HuH-7 (cell line): Measurements from ENCODE around the gene TDRD10.
"Not testable (repeated sequence)": the region's sequence is repeated elsewhere in the genome, so short reads cannot be mapped to it uniquely, and the experiment has no call there.

Experiments
- DNase-seq: peaks from one replicate; pipeline ENCODE4 v3.0.0; 2011; ENCODE audit warnings: low spot score

TDRD10 gene

DNA sequence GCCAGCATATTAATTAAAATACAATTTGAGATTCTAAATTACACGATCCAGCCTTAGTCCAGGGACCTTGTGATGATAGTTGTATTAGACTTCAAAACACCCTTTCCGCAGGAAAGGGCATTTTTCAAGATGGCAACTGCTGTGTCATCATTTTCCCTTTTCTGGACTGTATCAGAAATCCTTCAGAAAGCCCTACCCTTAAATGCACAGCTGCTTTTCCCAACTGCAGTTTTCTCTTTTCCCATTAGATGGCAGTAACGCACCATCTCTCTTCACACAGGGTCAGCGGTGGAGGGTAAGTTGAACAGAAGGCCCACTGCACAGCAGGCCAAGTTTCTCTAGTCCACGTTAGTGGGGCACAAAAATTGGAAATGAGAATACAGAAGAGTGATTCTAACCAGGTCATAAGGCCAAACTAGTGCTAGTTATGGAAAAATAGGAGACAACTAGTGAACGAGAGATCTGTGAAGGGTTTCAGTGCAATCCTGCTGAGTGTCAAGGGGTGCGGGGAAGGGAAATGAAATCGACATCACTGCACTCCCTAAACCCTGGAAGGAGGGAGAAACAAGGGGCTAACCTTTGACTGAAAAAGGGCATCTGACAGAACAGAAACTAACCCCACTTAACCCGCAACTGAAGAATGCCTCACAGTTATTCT, 22.1 kb upstream of the TDRD10 start:
- peak; percentile 90 for DNase-seq

DNA sequence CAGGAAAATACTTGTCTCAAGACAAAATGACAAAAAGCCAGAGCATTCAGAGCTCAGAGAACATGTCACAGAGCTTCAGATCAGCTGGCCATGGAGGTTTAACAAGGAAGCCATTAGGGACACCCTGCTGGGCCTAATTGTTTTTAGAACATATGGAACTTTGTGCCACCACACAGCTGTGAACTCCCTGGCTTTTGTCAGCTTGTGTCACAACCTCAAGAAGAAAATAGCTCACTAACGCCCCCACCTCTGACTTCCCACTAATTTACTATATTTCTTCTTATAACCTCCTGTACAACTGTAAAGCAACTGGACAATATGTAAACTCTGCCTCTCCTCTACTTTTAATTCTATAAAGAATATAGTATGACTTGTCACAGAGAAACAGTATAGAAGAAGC, 21.0 kb upstream of the TDRD10 start:
- DNase-seq = no peak

DNA sequence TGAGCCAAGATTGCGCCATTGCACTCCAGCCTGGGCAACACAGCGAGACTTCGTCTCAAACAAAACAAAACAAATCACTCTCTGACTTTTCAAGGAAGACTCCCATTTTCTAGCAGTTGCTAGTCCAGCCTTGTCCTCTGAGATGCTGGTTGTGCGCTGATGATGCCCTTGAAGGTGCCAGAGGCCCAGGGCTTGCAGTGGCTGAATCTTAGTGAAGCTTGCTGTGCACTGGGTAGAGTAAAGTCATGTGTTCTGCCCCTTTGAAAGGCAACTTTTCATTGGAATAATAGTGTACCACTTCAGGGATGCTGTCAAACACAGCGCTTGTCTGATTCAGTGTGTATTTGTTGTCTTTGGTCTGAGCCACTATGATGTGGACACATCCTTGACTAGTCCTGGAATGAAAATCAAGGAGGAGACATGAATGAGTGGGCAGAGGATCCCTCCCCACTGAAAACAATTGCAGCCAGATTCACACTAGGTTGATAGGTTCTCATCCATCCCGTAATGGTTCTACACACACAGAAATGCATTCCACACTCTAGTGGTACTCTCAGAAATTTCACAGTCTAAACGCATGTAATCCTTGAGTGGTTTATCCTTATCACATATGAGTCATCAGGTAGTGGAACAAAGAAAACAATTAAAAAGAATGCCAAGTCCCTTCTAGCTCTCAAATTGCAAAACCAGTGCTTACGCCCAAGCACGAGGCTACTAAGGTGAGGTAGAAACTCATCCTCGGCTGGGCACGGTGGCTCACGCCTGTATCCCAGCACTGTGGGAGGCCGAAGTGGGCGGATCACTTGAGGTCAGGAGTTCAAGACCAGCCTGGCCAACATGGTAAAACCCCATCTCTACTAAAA, 17.8 kb upstream of the TDRD10 start:
- no peak for DNase-seq

DNA sequence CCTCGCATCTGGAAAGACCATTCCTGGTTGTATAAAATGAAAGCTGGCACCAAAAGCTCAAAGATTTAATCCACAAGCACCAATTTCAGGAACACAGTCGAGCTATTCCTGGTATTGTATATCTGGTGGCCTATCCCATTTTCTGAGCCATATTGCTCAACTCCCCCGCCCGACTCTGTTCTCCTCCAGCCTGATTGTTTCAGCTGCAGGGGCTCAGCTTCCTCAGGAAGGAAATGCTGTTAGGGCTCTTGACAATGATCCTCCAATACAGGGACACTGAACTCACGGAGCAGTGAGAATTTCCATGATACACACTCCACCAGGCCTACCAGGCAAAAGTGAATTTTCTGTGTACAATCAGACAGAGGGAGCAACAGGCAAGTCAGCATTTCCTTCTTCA, 16.9 kb upstream of the TDRD10 start:
- DNase-seq = no peak

DNA sequence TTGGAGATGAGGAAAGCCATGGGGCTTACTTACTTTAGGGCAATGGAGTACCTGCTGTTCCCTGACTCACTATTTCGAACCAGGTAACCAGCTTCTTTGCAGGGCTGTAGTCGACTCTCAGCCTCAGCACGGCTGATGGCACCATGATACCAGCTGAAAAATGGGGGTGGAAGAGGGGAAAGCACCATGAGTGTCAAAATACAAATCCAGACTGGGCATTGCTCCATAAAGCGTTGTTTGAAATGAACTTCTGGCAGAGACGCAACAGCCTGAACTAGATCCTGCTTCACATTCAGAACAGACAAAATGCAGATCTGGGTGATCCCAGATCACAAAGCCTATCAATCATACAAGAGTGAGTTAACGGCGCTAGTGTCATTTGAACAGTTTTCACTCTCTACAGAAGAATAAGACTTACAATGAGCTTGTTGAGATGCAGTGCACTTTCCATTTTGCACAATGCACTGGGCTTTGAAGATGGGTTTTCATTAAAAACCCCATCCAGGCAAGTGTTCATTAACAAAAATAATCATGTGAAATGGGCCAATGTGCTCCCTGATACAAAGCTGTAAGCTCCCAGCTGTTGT, 16.0 kb upstream of the TDRD10 start:
- DNase-seq = no peak

DNA sequence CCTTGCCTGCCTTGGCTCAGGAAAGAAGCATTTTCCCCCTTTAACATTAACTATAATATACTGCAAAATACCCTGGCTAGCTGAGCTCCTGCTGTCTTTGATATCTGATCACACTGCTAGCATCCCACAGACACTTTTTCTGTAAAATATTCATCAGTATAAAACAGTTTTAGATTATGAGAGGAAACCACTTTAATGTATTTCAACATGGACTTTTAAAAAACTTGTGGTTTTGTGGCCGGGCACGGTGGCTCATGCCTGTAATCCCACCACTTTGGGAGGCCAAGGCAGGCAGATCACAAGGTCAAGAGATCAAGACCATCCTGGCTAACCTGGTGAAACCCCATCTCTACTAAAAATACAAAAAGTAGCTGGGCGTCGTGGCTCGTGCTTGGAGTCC, 15.3 kb upstream of the TDRD10 start:
- not testable (repeated sequence) for DNase-seq

DNA sequence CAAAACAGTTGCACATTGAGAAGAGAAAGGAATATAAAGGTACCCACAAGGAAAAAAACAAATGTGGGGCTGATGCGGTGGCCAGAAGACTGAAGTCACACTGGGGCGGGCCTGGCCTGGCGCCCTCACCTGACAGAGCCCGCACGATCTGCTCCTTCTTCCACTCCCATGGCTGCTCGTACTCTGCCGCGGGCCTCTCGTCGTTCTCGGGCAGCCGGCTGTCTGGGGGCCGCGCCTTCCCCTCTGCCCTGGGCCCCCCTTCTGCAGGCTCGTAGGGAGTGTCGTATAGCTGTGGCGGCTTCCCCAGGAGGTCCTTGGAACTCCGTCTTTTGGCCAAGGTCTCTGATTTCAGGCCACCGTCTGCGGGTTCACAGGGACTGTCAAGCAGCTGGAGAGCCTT, 13.1 kb upstream of the TDRD10 start:
- DNase-seq = no peak

DNA sequence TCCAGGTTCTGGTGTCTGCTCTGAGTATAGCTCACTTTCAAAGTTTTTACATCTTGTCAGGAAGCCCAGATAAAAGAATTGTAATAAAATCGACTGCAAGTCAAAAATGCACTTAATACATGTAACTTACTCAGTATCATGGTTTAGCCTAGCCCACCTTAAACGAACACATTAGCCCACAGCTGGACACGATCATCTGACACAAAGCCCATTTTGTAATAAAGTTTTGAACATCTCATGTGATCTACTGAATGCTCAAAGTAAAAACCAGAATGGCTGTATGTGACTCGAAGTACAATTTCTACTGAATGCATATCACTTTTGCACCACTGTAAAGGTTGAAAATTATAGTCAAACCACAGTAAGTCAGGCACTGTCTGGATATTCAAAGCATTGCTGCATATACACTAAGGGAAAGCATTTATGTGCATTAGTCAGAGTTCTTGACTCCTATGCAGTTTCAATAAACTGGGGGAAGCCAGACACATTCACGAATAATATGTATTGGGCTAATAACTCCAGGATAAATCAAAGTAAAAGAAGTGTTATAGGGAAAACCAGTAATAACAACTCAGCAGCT, 12.2 kb upstream of the TDRD10 start:
- no peak for DNase-seq

DNA sequence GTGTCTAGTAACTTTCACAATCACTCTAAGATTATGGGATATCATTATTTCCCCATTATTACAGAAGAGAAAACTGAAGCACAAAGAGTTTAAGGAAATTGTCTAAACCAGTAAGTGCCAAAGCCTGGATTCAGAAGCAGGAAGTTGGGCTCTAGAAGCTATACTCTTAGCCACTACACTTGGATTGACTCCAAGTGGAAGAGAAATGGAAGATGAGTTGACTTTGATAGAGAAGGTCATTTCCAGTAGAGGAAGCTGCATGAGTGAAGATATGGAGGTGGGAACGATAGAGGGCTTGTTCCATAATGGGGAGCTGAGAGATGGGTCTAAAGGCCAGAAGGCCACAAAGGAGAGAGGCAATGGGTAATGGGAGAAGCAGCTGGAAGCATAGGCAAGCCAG, 11.7 kb upstream of the TDRD10 start:
- no peak for DNase-seq

DNA sequence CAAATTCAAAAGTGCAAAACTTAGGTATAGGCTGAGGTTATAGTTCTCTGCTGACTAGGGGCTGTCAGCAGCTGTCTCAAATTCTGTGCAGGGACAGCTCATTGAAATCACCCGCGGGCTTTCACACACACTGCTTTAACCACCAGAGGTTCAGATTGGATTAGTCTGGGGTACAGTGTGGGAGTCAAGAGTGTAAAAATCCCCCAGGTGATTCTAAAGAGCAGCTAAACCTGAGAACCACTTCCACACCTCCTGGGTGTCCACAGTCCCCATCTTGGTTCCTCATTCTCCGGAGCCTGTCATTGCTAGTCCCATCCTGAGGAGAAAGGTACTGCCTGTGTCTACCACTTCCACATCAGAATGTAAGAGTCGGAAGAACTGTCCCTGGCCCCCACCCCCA, 9.9 kb upstream of the TDRD10 start:
- no peak for DNase-seq

DNA sequence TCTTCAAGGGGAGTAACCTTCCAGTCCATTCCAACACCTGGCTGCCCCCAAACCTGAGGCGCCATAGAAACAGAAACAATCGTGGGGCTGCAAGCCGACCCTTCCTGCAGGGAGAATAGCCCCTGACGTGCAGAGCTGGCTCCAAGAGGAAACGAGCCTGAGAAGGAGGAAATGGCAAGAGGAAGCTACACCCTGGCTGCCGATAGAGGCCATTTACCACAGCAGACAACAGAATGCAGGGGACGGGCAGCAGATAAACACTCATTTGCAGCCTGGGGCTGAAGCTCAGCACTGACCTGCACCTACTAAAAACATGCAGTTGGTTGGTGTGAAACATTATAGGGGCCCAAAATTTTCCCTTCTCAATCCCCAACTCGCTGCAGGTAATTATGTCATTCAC, 8.7 kb upstream of the TDRD10 start:
- DNase-seq = no peak

DNA sequence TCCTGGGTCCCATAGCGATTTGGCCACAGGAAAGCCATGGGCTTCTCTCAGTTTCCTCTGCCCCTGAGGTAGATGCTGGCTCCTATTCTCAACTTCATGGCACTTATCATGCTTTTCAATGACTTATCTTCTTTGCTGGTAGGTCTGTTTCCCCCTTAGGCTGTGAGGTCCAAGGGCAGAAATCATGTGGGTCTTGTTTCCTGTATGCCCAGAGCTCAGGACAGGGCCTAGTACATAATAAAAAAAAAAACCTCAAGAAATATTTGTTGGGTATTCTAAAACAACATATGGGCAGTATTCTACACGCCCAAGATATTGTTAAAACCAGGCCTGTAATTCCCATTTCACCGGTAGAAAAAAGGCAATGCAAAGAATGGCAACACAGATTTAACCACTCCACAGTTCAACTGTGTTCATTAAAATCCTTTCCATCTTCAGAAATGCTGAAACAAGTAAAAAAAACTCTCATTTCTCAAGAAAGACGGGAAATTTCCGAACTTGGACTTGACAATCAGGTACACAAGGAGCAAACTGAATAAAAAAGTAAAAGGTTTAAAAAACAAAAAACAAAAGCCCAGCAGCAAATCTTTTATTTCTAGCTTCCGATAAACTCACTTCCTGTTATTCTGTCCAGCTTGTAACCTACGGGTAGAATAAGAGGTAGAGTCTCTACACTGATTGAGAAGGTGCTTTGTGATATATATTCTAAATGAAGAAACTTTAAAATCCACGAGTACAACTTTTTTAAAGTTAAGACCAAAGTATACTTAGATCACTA, 6.3 kb upstream of the TDRD10 start:
- no peak for DNase-seq

DNA sequence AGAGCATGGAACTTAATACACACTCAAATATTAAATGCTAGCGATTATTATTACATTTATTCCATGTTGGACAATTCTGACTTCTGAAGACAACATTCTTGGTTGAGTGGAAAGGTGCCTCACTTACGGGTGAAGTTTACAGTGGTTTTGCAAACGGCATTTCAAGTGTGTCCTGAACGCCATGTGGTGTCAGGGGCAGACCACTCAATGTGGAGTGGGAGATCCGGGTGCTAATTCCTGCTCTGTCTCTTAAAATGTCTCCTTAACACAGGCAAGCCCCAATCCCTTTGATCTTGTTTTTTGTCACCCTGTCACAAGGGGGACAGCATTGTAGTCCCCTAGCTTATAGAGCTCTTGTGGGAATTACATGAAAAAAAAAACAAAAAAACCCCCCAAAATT, 5.6 kb upstream of the TDRD10 start:
- no peak for DNase-seq

DNA sequence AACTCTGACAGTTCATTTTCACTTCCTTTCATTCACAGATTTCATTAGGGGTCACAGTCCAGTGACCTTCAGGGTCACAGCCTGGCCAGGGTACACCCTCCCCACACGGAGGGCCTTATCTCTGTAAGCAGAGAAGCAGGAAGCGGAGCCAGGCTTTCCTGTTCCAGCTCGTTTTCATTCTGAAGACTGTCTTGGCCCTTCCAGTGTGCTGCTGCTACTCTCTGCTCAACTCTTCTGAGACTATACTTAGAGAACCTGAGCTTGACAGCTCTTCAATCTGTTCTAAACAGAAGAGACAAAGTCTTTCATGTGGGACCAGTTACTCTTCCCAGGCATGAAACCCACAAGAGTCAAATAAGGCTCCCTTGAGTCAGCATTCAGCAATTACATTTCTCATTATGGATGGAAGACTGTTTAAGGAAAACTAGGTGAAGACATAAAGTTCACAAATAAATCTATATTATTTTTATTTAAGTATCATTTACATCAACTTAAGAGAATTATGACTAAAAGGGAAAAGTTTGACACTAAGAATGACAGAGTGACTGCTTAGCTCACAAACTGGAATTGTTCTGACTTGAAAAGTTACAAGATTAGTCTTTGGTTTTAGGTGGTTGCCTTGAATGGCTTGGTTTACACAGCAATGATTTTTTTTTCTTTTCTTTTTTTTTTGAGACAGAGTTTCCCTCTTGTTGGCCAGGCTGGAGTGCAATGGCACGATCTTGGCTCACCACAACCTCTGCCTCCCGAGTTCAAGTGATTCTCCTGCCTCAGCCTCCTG, 4.8 kb upstream of the TDRD10 start:
- peak; percentile 75 for DNase-seq

DNA sequence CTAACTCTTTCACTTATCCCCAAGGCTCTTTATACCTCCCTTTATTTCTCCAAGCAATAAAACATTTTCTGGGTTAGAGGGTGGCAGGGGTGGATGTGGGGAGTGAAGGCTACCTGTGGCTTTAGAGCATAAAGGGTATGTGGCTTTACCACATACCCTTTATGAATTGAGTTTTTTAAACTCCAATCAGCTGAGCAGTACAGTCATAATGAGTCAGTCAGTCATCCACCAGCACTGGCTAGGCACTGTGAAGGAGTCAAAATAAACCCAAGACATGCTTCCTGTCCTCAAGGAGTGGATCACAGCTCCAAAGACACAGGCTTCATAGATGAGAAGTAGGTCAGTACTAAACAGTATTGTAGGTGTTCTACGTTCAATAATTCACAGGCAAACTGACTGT, 2.6 kb upstream of the TDRD10 start:
- DNase-seq = no peak

DNA sequence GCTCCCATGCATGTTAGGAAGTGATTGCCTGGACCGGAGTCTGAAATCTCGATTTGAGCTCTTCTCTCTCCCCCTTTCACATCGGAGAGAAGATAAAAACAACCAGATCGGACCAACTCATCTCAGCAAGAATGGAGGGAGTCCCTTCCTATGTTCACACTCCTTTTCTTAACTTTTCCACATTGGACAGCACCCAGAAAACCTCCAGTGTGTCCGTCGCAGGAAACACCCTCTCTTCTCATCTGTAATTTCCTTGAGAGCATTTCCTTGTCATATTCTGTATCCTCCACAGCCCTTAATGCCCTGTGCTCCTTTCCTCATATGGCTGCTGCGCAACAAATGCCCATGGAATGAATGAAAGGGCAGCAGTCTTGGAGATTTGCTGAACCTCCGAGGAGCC, 1.5 kb upstream of the TDRD10 start:
- no peak for DNase-seq

DNA sequence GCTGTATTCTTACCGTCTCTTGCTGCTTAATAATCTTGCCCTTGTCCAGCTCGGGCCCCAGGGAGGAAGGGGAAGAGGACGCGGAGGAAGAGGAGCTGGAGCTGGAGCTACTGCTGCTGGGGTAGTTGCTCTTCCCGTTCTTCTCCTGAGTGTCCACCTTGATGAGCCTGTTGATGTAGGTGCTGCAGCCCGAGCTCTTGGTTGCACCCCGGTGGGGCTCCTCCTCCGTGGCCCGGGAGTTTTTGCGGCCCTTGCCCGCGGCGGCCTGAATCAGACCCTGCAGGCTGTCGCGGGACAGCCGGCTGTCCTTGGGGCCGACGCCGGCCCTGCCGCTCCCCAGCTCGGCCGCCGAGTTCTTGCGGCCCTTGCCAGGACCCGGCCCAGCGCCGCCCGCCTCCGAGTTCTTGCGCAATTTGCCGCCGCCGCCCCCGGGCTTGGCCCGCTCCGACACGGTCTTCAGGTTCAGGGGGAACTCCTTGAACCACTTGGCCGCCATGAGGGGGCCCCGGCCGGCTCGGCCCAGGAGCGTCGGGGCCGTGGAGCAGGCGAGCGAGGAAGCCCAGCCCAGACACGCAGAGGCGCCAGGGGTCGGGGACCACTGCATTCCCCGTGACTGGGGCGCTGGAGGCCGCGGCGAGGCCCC, 475 bp upstream of the TDRD10 start:
- peak; percentile 51 for DNase-seq

DNA sequence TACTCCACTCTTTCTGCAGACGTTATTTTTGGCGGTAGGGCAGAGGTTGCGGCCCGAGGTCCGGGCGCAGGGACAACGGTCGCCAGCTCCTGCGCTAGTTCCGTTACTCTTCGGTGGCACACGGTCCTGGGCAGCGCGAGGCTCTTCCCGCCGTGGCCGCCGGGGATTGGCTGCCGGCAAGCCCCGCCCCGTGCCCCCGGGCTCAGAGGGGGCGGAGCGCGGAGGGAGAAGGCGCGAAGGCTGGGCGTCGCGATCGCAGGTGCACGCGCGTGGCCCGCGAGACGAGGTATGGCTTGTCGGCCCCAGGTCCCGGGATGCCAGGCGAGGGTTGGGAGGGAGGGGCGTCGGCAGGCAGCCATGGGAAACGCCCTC, 711 bp downstream of the TDRD10 start:
- DNase-seq = no peak

DNA sequence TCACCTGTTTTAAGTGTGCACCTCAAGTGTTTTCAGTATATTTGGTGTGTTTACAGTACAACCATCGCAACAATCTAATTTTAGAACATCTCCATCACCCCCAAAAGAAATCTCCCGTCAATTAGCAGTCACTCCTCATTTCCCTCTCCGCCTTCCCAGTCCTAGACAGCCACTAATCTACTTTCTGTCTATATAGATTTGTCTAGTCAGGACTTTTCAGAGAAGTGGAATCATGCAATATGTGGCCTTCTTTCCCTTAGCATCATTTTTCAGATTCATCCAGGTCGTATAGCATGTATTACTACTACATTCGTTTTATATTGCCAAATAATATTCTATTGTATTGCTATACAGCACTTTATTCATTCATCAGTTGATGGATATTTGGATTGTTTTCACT, 1.9 kb downstream of the TDRD10 start:
- DNase-seq = no peak

DNA sequence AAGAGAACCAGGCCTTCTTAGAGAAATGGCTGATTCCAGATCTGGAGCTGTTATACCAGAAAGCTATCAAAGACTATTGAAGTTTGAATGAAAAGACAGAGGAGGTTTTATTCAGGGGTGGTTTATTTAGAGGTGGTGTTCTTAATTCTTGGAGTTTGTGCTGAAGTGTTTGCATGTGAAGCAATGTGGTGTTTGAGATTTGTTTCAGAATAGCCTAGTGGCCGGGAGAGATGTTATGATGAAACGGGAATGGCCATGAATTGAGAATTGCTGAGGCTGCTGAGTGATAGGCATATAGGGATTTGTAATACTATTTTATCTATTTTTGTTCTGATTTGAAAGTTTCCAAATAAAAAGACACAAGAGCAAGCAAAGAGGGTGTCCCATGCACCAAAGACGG, 10.7 kb downstream of the TDRD10 start:
- DNase-seq = no peak

DNA sequence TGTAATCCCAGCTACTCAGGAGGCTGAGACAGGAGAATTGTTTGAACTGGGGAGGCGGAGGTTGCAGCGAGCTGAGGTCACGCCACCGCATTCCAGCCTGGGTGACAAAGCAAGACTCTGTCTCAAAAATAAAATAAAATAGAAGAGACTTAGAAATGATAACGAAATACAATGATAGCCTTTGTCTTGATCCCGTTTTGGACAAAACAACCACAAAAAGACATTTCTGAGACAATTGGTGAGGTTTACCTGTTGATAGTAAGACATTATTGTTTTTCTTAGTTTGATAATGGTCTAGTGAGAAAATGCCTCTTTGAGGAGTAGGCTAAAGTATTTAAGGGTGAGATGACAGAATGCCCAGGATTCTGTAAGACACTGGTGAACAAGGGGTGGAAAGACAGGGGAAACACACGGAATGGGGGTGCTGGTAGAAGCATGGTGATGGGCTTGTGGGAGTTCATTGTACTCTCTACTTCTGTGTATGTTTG, 12.1 kb downstream of the TDRD10 start:
- DNase-seq = no peak
